Neural progenitor cell (in vitro differentiated cells): ENCODE results near the gene ANP32E.

ENCODE experiments used
- EZH2 ChIP-seq: fragments of 200-600 bp; sonication (generic); IDR thresholded peaks from 2 replicates; pipeline ENCODE4 v1.6.1; 2017; ENCODE audit warnings: antibody characterized with exemption, mild to moderate bottlenecking, moderate library complexity
- TF ChIP-seq, protein P1 (sequence below): fragments of 200-600 bp; sonication (generic); IDR thresholded peaks from 2 replicates; pipeline ENCODE4 v1.5.1; 2017; ENCODE audit warnings: antibody characterized with exemption, mild to moderate bottlenecking

GRCh38 chr1:150225546-150225945, 10.4 kb downstream of the ANP32E start:
- TF ChIP-seq, protein P1, sequence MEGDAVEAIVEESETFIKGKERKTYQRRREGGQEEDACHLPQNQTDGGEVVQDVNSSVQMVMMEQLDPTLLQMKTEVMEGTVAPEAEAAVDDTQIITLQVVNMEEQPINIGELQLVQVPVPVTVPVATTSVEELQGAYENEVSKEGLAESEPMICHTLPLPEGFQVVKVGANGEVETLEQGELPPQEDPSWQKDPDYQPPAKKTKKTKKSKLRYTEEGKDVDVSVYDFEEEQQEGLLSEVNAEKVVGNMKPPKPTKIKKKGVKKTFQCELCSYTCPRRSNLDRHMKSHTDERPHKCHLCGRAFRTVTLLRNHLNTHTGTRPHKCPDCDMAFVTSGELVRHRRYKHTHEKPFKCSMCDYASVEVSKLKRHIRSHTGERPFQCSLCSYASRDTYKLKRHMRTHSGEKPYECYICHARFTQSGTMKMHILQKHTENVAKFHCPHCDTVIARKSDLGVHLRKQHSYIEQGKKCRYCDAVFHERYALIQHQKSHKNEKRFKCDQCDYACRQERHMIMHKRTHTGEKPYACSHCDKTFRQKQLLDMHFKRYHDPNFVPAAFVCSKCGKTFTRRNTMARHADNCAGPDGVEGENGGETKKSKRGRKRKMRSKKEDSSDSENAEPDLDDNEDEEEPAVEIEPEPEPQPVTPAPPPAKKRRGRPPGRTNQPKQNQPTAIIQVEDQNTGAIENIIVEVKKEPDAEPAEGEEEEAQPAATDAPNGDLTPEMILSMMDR = no peak
- TF ChIP-seq EZH2 = no peak
